ENCODE measurements around the gene LRRN3.

The LRRN3 gene

GRCh38 chr7:111164442-111164841, 73.5 kb downstream of the LRRN3 start:
- no peak for DNase-seq (ENCODE audit: low read depth, low spot score)

DNA sequence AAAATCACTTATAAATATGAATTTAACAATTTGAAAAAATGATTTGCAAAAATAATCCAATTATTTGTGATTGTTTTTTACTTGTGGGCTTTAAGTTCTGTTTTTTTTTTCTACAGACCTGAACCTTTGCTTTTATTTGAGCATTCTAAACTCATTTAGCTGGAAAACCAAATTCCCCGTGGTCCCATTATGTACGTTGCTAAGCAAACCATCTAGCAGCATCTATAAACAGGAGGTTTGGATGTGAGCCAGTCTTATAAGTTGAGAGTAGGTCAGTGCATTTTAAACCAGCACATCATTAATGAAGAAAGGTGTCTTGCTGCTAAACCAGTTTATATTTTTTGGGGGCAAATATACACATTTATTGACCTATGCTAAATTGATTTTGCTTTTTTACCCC, 77.3 kb downstream of the LRRN3 start:
- peak; percentile 42 for DNase-seq (ENCODE audit: low read depth, low spot score)

GRCh38 chr7:111172564-111173257, 81.8 kb downstream of the LRRN3 start:
- DNase-seq (ENCODE audit: low read depth, low spot score) = no peak

DNA sequence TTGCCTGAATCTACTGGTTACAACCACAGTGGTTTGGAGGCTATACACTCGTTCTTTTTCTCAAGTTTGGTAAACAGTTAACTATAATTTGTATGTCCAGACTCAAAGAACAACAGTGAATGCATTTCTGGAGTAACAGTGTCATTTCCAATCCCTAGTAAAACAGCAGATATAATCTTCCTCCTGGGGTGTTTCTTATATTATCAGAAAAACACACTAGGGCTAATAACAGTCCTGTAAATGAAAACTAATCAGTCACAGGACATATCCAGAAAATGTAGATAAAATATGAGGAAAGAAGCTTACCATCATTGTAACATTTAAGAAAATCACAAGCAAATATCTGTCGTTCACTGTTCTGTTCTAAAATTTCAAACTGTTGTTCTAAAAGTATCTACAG, 82.6 kb downstream of the LRRN3 start:
- no peak for DNase-seq (ENCODE audit: low read depth, low spot score)

DNA sequence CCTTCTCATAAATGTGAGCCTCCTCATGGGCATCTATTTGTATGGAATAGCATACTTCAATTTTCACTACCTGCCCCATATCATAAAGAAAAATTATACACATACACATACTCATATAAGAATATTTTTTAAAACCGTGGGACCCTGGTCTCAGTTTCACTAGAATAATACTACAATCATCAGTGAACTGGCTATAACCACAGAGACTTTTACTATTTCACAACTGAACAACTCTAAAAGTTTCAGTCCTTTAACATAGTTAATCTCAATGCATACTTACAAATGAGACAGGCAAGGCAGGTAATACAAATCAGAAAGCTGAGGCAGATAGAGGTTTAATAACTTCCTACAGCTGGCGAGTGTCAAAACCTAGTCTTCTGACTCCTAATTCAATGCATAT, 83.1 kb downstream of the LRRN3 start:
- no peak for DNase-seq (ENCODE audit: low read depth, low spot score)

- DNase-seq (ENCODE audit: low read depth, low spot score) = no peak
Observed at GRCh38 chr7:111174510-111174909, 83.6 kb downstream of the LRRN3 start.
